ENCODE measurements around the gene ZFR.
"Not testable (repeated sequence)": the region's sequence is repeated elsewhere in the genome, so short reads cannot be mapped to it uniquely, and the experiment has no call there.

Gene ZFR

GRCh38 chr5:32400401-32400800 lies 44.1 kb downstream of the ZFR start:
- Histone ChIP-seq H3K4me3 (ENCODE audit: low read depth in 1 of 2, low read length in 2 of 2) (no peak overlapping the region), H3K27ac (ENCODE audit: low read depth, low read length) (no peak overlapping the region), H3K9ac (ENCODE audit: low read length) (no peak overlapping the region), H3K4me1 (ENCODE audit: insufficient read depth, low read length) (no peaks in the 10 kb centered on the region), H3K36me3 (ENCODE audit: insufficient read depth, low read length) (peaks cover 77% of the 10 kb centered on the region), H3K9me3 (ENCODE audit: low read length) (no peaks in the 10 kb centered on the region), H3K27me3 (ENCODE audit: control insufficient read depth in 1 of 2, insufficient read depth in 2 of 2, low read length in 2 of 2) (no peaks in the 10 kb centered on the region)

GRCh38 chr5:32398754-32399153 lies 45.8 kb downstream of the ZFR start:
- not testable (repeated sequence) for H3K27ac ChIP-seq (ENCODE audit: low read depth, low read length); H3K9ac ChIP-seq (ENCODE audit: low read length); H3K9me3 ChIP-seq (ENCODE audit: low read length); H3K27me3 ChIP-seq (ENCODE audit: control insufficient read depth in 1 of 2, insufficient read depth in 2 of 2, low read length in 2 of 2); H3K4me3 ChIP-seq (ENCODE audit: low read depth in 1 of 2, low read length in 2 of 2); H3K4me1 ChIP-seq (ENCODE audit: insufficient read depth, low read length)
- peaks cover 73% of the 10 kb centered on the region for H3K36me3 ChIP-seq (ENCODE audit: insufficient read depth, low read length)

GRCh38 chr5:32394981-32395380 lies 49.6 kb downstream of the ZFR start:
- Histone ChIP-seq H3K4me1 (ENCODE audit: insufficient read depth, low read length) (no peaks in the 10 kb centered on the region), H3K27me3 (ENCODE audit: control insufficient read depth in 1 of 2, insufficient read depth in 2 of 2, low read length in 2 of 2) (no peaks in the 10 kb centered on the region), H3K9ac (ENCODE audit: low read length) (no peak overlapping the region), H3K4me3 (ENCODE audit: low read depth in 1 of 2, low read length in 2 of 2) (no peak overlapping the region), H3K27ac (ENCODE audit: low read depth, low read length) (no peak overlapping the region), H3K36me3 (ENCODE audit: insufficient read depth, low read length) (peaks cover 68% of the 10 kb centered on the region), H3K9me3 (ENCODE audit: low read length) (no peaks in the 10 kb centered on the region)

GRCh38 chr5:32392039-32392438 lies 52.5 kb downstream of the ZFR start:
- H3K4me3 ChIP-seq (ENCODE audit: low read depth in 1 of 2, low read length in 2 of 2), result no peak overlapping the region
- H3K36me3 ChIP-seq (ENCODE audit: insufficient read depth, low read length), result peaks cover 53% of the 10 kb centered on the region
- H3K27ac ChIP-seq (ENCODE audit: low read depth, low read length), result no peak overlapping the region
- H3K9me3 ChIP-seq (ENCODE audit: low read length), result no peaks in the 10 kb centered on the region
- peaks cover 12% of the 10 kb centered on the region for H3K4me1 ChIP-seq (ENCODE audit: insufficient read depth, low read length)
- no peak overlapping the region for H3K9ac ChIP-seq (ENCODE audit: low read length)
- no peaks in the 10 kb centered on the region for H3K27me3 ChIP-seq (ENCODE audit: control insufficient read depth in 1 of 2, insufficient read depth in 2 of 2, low read length in 2 of 2)

- peaks cover 13% of the 10 kb centered on the region for H3K4me1 ChIP-seq (ENCODE audit: insufficient read depth, low read length)
- H3K9me3 ChIP-seq (ENCODE audit: low read length), result no peaks in the 10 kb centered on the region
- no peak overlapping the region for H3K27ac ChIP-seq (ENCODE audit: low read depth, low read length)
- peaks cover 44% of the 10 kb centered on the region for H3K36me3 ChIP-seq (ENCODE audit: insufficient read depth, low read length)
- no peak overlapping the region for H3K4me3 ChIP-seq (ENCODE audit: low read depth in 1 of 2, low read length in 2 of 2)
- no peaks in the 10 kb centered on the region for H3K27me3 ChIP-seq (ENCODE audit: control insufficient read depth in 1 of 2, insufficient read depth in 2 of 2, low read length in 2 of 2)
- no peak overlapping the region for H3K9ac ChIP-seq (ENCODE audit: low read length)
These were observed 53.5 kb downstream of the ZFR start for GRCh38 chr5:32390819-32391591.

GRCh38 chr5:32388432-32389129 lies 56.0 kb downstream of the ZFR start:
- H3K9me3 ChIP-seq (ENCODE audit: low read length), result no peaks in the 10 kb centered on the region
- no peak overlapping the region for H3K4me3 ChIP-seq (ENCODE audit: low read depth in 1 of 2, low read length in 2 of 2)
- H3K36me3 ChIP-seq (ENCODE audit: insufficient read depth, low read length), result peaks cover 44% of the 10 kb centered on the region
- no peak overlapping the region for H3K9ac ChIP-seq (ENCODE audit: low read length)
- H3K27me3 ChIP-seq (ENCODE audit: control insufficient read depth in 1 of 2, insufficient read depth in 2 of 2, low read length in 2 of 2), result no peaks in the 10 kb centered on the region
- peaks cover 13% of the 10 kb centered on the region for H3K4me1 ChIP-seq (ENCODE audit: insufficient read depth, low read length)
- H3K27ac ChIP-seq (ENCODE audit: low read depth, low read length), result no peak overlapping the region

GRCh38 chr5:32387841-32388240 lies 56.7 kb downstream of the ZFR start:
- no peaks in the 10 kb centered on the region for H3K9me3 ChIP-seq (ENCODE audit: low read length)
- no peak overlapping the region for H3K4me3 ChIP-seq (ENCODE audit: low read depth in 1 of 2, low read length in 2 of 2)
- H3K4me1 ChIP-seq (ENCODE audit: insufficient read depth, low read length), result peaks cover 13% of the 10 kb centered on the region
- H3K27me3 ChIP-seq (ENCODE audit: control insufficient read depth in 1 of 2, insufficient read depth in 2 of 2, low read length in 2 of 2), result no peaks in the 10 kb centered on the region
- no peak overlapping the region for H3K27ac ChIP-seq (ENCODE audit: low read depth, low read length)
- peaks cover 45% of the 10 kb centered on the region for H3K36me3 ChIP-seq (ENCODE audit: insufficient read depth, low read length)
- H3K9ac ChIP-seq (ENCODE audit: low read length), result no peak overlapping the region

GRCh38 chr5:32387211-32387610 lies 57.3 kb downstream of the ZFR start:
- Histone ChIP-seq H3K36me3 (ENCODE audit: insufficient read depth, low read length) (peaks cover 46% of the 10 kb centered on the region), H3K9me3 (ENCODE audit: low read length) (no peaks in the 10 kb centered on the region), H3K27me3 (ENCODE audit: control insufficient read depth in 1 of 2, insufficient read depth in 2 of 2, low read length in 2 of 2) (no peaks in the 10 kb centered on the region), H3K4me3 (ENCODE audit: low read depth in 1 of 2, low read length in 2 of 2) (no peak overlapping the region), H3K27ac (ENCODE audit: low read depth, low read length) (no peak overlapping the region), H3K4me1 (ENCODE audit: insufficient read depth, low read length) (peaks cover 13% of the 10 kb centered on the region), H3K9ac (ENCODE audit: low read length) (no peak overlapping the region)

- no peaks in the 10 kb centered on the region for H3K9me3 ChIP-seq (ENCODE audit: low read length)
- H3K36me3 ChIP-seq (ENCODE audit: insufficient read depth, low read length), result peaks cover 40% of the 10 kb centered on the region
- H3K4me1 ChIP-seq (ENCODE audit: insufficient read depth, low read length), result peaks cover 13% of the 10 kb centered on the region
- no peaks in the 10 kb centered on the region for H3K27me3 ChIP-seq (ENCODE audit: control insufficient read depth in 1 of 2, insufficient read depth in 2 of 2, low read length in 2 of 2)
- H3K27ac ChIP-seq (ENCODE audit: low read depth, low read length), result no peak overlapping the region
- no peak overlapping the region for H3K9ac ChIP-seq (ENCODE audit: low read length)
- H3K4me3 ChIP-seq (ENCODE audit: low read depth in 1 of 2, low read length in 2 of 2), result no peak overlapping the region
These were observed 59.9 kb downstream of the ZFR start for GRCh38 chr5:32384621-32385020.

- no peaks in the 10 kb centered on the region for H3K9me3 ChIP-seq (ENCODE audit: low read length)
- no peaks in the 10 kb centered on the region for H3K27me3 ChIP-seq (ENCODE audit: control insufficient read depth in 1 of 2, insufficient read depth in 2 of 2, low read length in 2 of 2)
- H3K9ac ChIP-seq (ENCODE audit: low read length), result no peak overlapping the region
- no peak overlapping the region for H3K27ac ChIP-seq (ENCODE audit: low read depth, low read length)
- H3K4me1 ChIP-seq (ENCODE audit: insufficient read depth, low read length), result peaks cover 13% of the 10 kb centered on the region
- H3K36me3 ChIP-seq (ENCODE audit: insufficient read depth, low read length), result peaks cover 35% of the 10 kb centered on the region
- H3K4me3 ChIP-seq (ENCODE audit: low read depth in 1 of 2, low read length in 2 of 2), result no peak overlapping the region
These were observed 61.0 kb downstream of the ZFR start for GRCh38 chr5:32383586-32383985.

- Histone ChIP-seq H3K27me3 (ENCODE audit: control insufficient read depth in 1 of 2, insufficient read depth in 2 of 2, low read length in 2 of 2) (no peaks in the 10 kb centered on the region), H3K4me3 (ENCODE audit: low read depth in 1 of 2, low read length in 2 of 2) (no peak overlapping the region), H3K4me1 (ENCODE audit: insufficient read depth, low read length) (peaks cover 10% of the 10 kb centered on the region), H3K9me3 (ENCODE audit: low read length) (no peaks in the 10 kb centered on the region), H3K27ac (ENCODE audit: low read depth, low read length) (no peak overlapping the region), H3K36me3 (ENCODE audit: insufficient read depth, low read length) (peaks cover 35% of the 10 kb centered on the region), H3K9ac (ENCODE audit: low read length) (no peak overlapping the region)
These were observed 61.5 kb downstream of the ZFR start for GRCh38 chr5:32383065-32383464.

GRCh38 chr5:32379421-32379820 lies 65.1 kb downstream of the ZFR start:
- Histone ChIP-seq H3K4me3 (ENCODE audit: low read depth in 1 of 2, low read length in 2 of 2) (no peak overlapping the region), H3K27ac (ENCODE audit: low read depth, low read length) (no peak overlapping the region), H3K4me1 (ENCODE audit: insufficient read depth, low read length) (no peaks in the 10 kb centered on the region), H3K36me3 (ENCODE audit: insufficient read depth, low read length) (peaks cover 32% of the 10 kb centered on the region), H3K9ac (ENCODE audit: low read length) (no peak overlapping the region), H3K9me3 (ENCODE audit: low read length) (no peaks in the 10 kb centered on the region), H3K27me3 (ENCODE audit: control insufficient read depth in 1 of 2, insufficient read depth in 2 of 2, low read length in 2 of 2) (no peaks in the 10 kb centered on the region)

Measured in muscle layer of colon (tissue), 2 donors.